22Rv1 (cell line): ENCODE measurements around the gene GSTT2.

Source experiments
- H3K27ac ChIP-seq: fragments of 450-650 bp; 2 replicates; pipeline ENCODE4 v1.5.1; 2017
- CTCF ChIP-seq: fragments of 450-650 bp; IDR thresholded peaks from 2 replicates; pipeline ENCODE4 v1.5.1; 2017; ENCODE audit warnings: mild to moderate bottlenecking
- ZFX ChIP-seq: fragments of 450-650 bp; IDR thresholded peaks from 2 replicates; pipeline ENCODE4 v1.6.1; 2017; ENCODE audit warnings: antibody characterized with exemption, borderline replicate concordance

Gene GSTT2

GRCh38 chr22:24027389-24027975, 47.5 kb downstream of the GSTT2 start:
- TF ChIP-seq CTCF, result no peak
- TF ChIP-seq ZFX, result no peak
- no peak overlapping the region for H3K27ac ChIP-seq

GRCh38 chr22:24027991-24028390, 48.1 kb downstream of the GSTT2 start:
- TF ChIP-seq CTCF (no peak), ZFX (no peak)
- H3K27ac ChIP-seq, result no peak overlapping the region

GRCh38 chr22:24028533-24028932, 48.6 kb downstream of the GSTT2 start:
- TF ChIP-seq ZFX, result no peak

GRCh38 chr22:24029304-24029703, 49.4 kb downstream of the GSTT2 start:
- TF ChIP-seq CTCF (no peak), ZFX (no peak)

More at GRCh38 chr22:24028533-24028932, 48.6 kb downstream of the GSTT2 start:
- no peak overlapping the region for H3K27ac ChIP-seq

GRCh38 chr22:24030186-24030702, 50.3 kb downstream of the GSTT2 start:
- no peak for TF ChIP-seq CTCF
- no peak for TF ChIP-seq ZFX

More at GRCh38 chr22:24029304-24029703, 49.4 kb downstream of the GSTT2 start:
- no peak overlapping the region for H3K27ac ChIP-seq

More at GRCh38 chr22:24030186-24030702, 50.3 kb downstream of the GSTT2 start:
- H3K27ac ChIP-seq, result no peak overlapping the region
